Activated CD4-positive, alpha-beta T cell treated with anti-CD3 and anti-CD28 coated beads, Interleukin-2, amount 50 U/mL, for 48 hours (primary cell): Measurements from ENCODE around the gene PTAFR.

Source experiments
- DNase-seq, 2 experiments: peaks; one replicate each; pipeline ENCODE4 v3.0.0-alpha.2; 2020

The PTAFR gene

DNA sequence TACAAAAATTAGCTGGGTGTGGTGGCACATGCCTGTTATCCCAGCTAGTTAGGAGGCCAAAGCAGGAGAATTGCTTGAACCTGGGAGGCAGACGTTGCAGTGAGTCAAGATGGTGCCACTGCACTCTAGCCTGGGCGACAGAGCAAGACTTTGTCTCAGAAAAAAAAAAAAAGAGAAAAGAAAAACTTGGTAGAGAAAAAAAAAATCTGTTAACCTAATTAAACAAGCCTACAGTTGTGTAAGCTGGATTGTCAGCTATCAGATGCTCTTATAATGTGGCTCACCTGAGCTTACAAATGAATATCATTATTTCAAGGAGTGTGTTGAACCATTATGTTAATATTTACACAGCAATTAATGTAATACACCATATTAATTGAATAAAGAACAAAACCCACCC, 61.6 kb downstream of the PTAFR start:
- DNase-seq, result no peak

DNA sequence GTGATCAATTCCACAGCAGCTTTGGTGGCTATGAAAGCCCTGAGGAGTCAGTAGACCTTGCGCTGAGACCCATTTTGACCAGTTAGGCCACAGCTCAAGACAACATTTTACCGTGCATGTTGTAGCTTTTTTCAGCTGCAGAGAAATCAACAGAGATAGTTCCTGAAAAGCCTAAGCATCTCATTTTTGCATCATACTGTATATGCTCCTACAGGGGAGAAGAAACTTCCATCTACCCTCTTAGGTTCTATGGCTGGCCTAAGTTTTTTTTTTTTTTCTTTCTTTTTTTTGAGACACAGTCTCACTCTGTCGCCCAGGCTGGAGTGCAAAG, 63.3 kb downstream of the PTAFR start:
- no peak for DNase-seq

DNA sequence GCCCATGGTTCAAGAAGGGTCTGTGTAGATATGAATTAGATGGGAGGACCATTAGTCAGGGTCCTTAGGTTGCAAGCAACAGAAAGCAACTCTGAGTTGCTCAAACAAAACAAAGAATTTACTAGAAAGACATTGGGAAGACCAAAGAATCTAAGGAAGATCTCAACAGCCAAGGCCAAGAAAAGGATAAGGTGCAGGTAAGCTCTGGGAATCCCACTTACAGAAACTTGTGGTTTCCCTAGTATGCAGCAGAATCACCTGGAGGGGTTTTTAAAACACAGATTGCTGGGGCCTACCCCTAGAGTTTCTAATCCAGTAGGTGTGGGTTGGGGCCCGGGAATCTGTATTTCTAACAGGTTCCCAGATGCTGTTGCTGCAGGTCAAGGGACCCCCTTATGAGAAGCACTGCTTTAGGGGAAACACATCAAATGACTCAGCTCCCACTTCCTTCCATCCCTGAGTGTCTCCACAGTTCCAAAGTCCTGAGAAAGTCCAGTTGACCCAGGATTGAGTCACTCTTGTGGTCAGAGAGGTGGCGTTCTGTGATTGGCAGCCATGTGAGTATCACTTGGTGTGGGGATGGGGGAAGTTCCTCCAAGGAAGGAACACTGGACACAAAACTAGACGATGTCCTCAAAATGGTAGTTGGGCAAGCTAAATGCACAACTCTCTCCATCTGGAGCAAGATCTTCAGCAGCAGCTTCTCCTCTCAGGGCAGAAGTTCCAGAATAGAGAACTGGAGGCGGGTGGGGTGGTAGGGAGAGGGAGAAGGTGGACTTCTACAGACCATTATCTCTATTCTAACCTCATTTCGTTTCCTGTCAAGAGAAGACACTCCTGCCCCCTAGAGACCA, 63.9 kb downstream of the PTAFR start:
- no peak for DNase-seq

DNA sequence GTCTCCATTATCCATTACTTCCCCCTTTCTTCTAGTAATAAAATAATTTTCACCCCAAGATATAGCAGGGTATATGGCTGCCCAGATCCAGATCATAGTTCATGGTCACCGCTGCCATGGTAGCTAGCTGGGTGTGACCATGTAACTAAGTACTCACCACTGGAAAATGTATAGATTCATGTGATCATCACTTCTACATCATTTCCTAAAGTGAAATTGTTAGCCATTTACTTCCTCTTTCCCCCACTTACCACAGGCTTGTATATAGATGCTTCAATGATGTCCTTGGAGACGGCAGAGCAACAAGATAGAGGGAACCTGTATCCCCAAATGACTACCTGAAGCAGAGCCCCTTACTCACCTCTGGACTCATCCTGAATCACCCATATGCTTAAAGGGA, 65.3 kb downstream of the PTAFR start:
- DNase-seq, result no peak

DNA sequence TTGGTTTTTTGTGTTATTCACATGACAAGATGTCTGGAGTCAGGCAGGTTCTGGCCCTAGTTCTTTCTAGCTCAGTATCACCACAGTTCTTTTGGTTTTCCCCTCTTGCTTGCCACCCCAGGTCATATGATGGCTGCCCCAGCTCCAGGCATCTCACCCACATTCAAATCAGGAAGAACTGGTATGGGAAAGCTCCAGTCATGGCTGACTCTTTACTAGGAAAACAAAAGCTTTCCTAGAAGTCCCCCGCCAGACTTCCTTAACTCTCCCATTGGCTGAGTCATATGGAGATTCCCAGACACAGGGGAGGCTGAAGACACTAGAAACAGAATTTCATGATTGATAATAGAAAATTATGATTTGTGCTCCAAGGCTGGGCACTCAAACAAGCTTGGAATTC, 65.9 kb downstream of the PTAFR start:
- DNase-seq, result no peak

DNA sequence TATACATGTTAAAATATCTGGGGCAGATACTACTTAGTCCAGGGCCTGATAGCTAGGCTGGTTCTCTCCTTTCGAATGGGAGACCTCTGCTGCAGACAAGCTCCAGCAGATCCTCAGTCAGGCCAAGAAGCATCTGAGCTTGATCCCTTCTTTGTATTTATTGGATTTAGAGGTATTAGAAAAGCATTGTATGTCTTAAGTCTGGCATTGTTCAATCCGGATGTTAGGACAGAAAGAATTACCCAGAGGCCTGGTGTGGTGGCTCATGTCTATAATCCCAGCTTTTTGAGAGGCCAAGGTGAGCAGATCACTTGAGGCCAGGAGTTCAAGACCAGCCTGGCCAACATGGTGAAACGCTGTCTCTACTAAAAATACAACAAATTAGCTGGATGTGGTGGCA, 66.9 kb downstream of the PTAFR start:
- no peak for DNase-seq

DNA sequence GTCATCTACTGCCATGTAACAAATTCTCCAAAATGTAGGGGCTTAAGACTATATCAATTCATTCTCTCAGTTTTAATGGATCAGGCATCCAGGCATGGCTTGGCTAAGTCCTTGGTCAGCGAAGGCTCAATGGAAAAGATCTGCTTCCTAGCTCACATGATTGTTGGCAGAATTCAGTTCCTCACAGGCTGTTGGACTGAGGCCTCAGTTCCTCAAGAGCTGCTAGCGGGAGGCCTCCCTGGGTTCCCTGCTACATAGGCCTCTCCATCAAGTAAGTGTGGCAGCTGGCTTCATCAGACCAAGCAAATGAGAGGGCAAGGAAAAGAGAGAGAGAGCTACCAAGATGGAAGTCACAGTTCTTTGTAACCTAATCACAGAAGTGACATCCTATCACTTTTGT, 68.5 kb downstream of the PTAFR start:
- no peak for DNase-seq

DNA sequence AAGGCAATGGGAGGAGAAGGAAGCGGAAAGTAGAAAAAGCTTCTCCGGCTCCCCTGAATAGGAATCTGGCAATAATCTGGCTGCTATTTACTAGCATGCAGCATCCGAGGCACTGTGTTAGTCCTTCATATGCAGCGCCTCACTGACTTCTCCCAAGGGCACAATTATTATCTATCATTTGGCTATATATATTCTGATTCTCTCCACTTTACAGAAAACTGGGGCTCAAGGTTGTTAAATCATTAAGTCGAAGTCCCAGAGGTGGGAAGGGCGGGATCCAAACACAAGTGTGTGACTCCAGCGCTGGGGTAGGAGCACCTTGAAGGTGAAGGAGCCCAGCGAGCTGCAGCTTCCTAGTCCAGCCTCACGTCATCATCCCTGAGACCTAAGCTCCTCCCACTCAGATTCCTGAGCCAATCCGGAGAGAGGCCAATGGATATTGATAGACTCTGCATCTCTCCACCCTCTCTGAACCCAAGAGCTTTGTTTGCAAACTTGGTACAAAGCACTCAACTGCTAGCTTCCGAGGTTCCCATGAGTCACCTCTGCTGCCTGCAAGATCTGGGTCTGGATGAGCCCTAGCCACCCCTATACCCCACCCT, 71.5 kb downstream of the PTAFR start:
- no peak for DNase-seq

DNA sequence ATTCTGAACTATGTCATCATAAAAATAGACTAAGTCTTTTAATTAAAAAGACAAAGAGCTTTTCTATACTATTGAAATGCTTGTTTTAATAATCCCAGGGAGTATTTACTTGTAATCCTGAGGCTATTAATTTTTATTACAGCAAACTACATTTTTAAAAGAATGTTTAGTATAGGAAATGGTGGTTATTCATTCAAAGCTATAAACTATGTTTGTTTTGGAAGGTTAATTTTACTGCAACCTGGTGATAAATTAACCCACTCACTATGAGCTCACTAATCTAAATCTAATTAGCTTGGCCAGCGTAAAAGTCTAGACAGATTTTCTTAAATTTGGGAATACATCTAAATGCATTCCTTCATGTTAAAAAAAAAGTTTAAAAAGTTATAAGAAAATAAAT, 74.3 kb downstream of the PTAFR start:
- no peak for DNase-seq

DNA sequence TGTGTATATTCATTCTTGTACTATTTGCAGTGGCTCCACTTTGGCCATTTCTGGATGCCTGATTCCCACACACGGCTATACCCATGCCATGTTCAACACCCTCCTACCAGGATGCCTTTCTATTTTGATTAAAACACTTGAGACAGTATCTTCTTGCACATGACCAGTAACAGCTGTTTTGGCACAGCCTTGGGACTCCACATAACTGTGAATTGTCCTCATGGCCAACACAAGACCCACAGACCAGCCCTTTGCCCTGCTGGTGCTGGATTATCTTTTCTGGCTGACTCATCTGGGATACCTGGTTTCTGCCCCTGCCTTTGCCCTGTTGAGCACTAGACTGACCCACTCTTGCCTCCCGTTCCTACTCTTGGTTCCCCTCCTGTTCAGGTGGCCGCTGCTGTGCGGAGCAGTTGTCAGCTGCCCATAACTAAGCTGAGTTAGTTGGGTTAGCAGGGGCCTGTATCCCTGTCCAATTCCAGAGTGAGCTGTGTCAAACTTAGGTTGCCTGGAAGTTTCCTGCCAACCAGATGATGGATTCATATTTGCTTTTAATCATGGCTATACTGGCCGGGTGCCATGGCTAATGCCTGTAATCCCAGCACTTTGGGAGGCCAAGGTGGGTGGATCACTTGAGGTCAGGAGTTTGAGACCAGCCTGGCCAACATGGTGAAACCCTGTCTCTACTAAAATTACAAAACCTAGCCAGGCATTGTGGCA, 77.3 kb downstream of the PTAFR start:
- no peak for DNase-seq
